ENCODE measurements around the gene SMYD1. TPM values are rescaled to one million over a fixed set of nuclear protein-coding genes. Genes with fewer than 3 reads are reported as not detected.

SMYD1 gene
- total RNA-seq, 1 donor from 2014 or later = 0.25 TPM

DNA sequence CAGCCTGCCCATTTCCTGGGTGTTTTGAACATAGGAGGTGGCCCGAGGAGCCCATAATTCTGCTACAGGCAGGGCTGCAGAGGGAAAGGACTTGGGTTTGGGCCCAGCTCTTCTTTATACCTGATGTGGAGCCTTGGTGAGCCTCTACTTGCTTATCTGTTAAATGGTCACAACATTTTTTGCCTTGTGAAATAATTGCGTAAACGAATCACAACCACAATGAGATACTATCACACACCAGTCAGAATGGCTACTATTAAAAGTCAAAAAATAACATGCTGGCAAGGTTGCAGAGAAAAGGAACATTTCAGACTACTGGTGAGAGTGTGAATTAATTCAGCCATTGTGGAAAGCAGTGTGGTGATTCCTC is 64.4 kb downstream of the SMYD1 start:
- Mint-ChIP-seq H3K27ac (ENCODE audit: unreplicated experiment) (no peak overlapping the region), H3K27me3 (ENCODE audit: unreplicated experiment) (peaks cover 2% of the 10 kb centered on the region), H3K4me3 (ENCODE audit: unreplicated experiment) (no peak overlapping the region), H3K4me1 (ENCODE audit: low read depth, unreplicated experiment) (no peaks in the 10 kb centered on the region), H3K36me3 (ENCODE audit: unreplicated experiment) (no peaks in the 10 kb centered on the region), H3K9me3 (ENCODE audit: unreplicated experiment) (no peaks in the 10 kb centered on the region)
- TF ChIP-seq, protein P1, sequence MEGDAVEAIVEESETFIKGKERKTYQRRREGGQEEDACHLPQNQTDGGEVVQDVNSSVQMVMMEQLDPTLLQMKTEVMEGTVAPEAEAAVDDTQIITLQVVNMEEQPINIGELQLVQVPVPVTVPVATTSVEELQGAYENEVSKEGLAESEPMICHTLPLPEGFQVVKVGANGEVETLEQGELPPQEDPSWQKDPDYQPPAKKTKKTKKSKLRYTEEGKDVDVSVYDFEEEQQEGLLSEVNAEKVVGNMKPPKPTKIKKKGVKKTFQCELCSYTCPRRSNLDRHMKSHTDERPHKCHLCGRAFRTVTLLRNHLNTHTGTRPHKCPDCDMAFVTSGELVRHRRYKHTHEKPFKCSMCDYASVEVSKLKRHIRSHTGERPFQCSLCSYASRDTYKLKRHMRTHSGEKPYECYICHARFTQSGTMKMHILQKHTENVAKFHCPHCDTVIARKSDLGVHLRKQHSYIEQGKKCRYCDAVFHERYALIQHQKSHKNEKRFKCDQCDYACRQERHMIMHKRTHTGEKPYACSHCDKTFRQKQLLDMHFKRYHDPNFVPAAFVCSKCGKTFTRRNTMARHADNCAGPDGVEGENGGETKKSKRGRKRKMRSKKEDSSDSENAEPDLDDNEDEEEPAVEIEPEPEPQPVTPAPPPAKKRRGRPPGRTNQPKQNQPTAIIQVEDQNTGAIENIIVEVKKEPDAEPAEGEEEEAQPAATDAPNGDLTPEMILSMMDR (IDR thresholded peaks at IDR 0.05; ENCODE audit: partially characterized antibody, unreplicated experiment) = no peak
- DNase-seq = no peak

- Mint-ChIP-seq H3K4me1 (ENCODE audit: low read depth, unreplicated experiment) (no peaks in the 10 kb centered on the region), H3K27ac (ENCODE audit: unreplicated experiment) (no peak overlapping the region), H3K9me3 (ENCODE audit: unreplicated experiment) (no peaks in the 10 kb centered on the region), H3K4me3 (ENCODE audit: unreplicated experiment) (no peak overlapping the region), H3K36me3 (ENCODE audit: unreplicated experiment) (no peaks in the 10 kb centered on the region), H3K27me3 (ENCODE audit: unreplicated experiment) (peaks cover 2% of the 10 kb centered on the region)
- no peak for DNase-seq
- TF ChIP-seq, protein P1 (IDR thresholded peaks at IDR 0.05; ENCODE audit: partially characterized antibody, unreplicated experiment) = no peak
Measured at GRCh38 chr2:88133875-88134274, 66.2 kb downstream of the SMYD1 start.

- TF ChIP-seq, protein P1 (IDR thresholded peaks at IDR 0.05; ENCODE audit: partially characterized antibody, unreplicated experiment) = no peak
Measured at GRCh38 chr2:88136817-88137216, 69.2 kb downstream of the SMYD1 start.

DNA sequence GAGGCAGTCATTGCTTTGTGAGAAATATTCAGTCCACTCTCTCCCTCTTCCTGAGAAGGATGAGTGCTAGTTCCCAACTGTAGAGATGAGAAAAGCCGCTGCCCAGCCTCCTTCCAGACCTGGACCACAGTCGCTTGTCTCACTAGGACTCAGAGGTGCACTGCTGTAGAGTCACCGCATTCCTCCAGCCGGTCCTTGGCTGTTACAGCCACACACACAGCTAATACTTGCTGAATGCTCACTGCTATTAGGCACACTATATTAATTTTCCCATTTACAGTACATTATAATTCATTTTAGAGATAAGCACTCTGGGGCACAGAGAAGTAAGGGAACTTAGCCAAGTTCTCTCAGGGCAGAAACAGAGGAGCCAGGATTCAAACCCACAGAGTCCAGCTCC is 70.2 kb downstream of the SMYD1 start:
- TF ChIP-seq, protein P1 (IDR thresholded peaks at IDR 0.05; ENCODE audit: partially characterized antibody, unreplicated experiment) = no peak
- DNase-seq = no peak
- no peak overlapping the region for H3K4me3 Mint-ChIP-seq (ENCODE audit: unreplicated experiment)
- no peaks in the 10 kb centered on the region for H3K4me1 Mint-ChIP-seq (ENCODE audit: low read depth, unreplicated experiment)
- H3K36me3 Mint-ChIP-seq (ENCODE audit: unreplicated experiment) = no peaks in the 10 kb centered on the region
- no peak overlapping the region for H3K27ac Mint-ChIP-seq (ENCODE audit: unreplicated experiment)
- H3K27me3 Mint-ChIP-seq (ENCODE audit: unreplicated experiment) = peaks cover 2% of the 10 kb centered on the region
- H3K9me3 Mint-ChIP-seq (ENCODE audit: unreplicated experiment) = no peaks in the 10 kb centered on the region

More at GRCh38 chr2:88136817-88137216, 69.2 kb downstream of the SMYD1 start:
- Mint-ChIP-seq H3K27me3 (ENCODE audit: unreplicated experiment) (peaks cover 2% of the 10 kb centered on the region), H3K4me1 (ENCODE audit: low read depth, unreplicated experiment) (no peaks in the 10 kb centered on the region), H3K4me3 (ENCODE audit: unreplicated experiment) (no peak overlapping the region), H3K27ac (ENCODE audit: unreplicated experiment) (no peak overlapping the region), H3K36me3 (ENCODE audit: unreplicated experiment) (no peaks in the 10 kb centered on the region), H3K9me3 (ENCODE audit: unreplicated experiment) (no peaks in the 10 kb centered on the region)
- DNase-seq = no peak

DNA sequence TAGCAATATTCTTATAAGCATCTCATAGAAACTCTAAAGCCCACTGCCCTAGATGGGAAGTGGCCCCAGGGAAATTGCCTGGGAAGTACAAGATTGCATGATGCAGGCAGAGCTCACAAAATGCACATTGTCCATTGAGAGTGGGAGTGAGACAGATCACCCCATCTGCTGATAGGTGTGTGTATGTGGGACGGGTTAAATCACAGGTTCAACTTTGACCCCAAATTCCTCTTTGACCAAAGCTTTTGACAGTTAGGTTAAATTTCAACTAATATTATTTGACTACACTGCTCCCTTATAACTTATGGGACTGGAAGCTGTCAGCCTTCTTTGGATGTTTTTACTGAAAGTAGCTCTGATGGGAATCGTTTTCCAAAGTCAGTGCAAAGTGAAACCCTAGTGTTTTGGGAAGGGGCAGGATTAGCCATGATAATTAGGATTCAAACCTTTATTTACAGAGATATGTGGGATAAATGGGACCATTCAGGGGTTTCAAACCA is 71.6 kb downstream of the SMYD1 start:
- H3K36me3 Mint-ChIP-seq (ENCODE audit: unreplicated experiment) = no peaks in the 10 kb centered on the region

More for the DNA sequence above, 71.6 kb downstream of the SMYD1 start:
- no peak overlapping the region for H3K27ac Mint-ChIP-seq (ENCODE audit: unreplicated experiment)
- no peak for DNase-seq
- H3K27me3 Mint-ChIP-seq (ENCODE audit: unreplicated experiment) = peaks cover 2% of the 10 kb centered on the region
- TF ChIP-seq, protein P1 (IDR thresholded peaks at IDR 0.05; ENCODE audit: partially characterized antibody, unreplicated experiment) = no peak
- H3K9me3 Mint-ChIP-seq (ENCODE audit: unreplicated experiment) = no peaks in the 10 kb centered on the region
- no peaks in the 10 kb centered on the region for H3K4me1 Mint-ChIP-seq (ENCODE audit: low read depth, unreplicated experiment)
- no peak overlapping the region for H3K4me3 Mint-ChIP-seq (ENCODE audit: unreplicated experiment)
